MG63 (cell line): Measurements from ENCODE around the gene CDCA8. TPM values are rescaled to one million over a fixed set of nuclear protein-coding genes. Genes with fewer than 3 reads are reported as not detected.

Source experiments
- DNase-seq: peaks from one replicate; pipeline ENCODE4 v3.0.0-alpha.2; 2020
- H3K27me3 ChIP-seq: fragments of 250-450 bp; sonication (Bioruptor Pico); 2 replicates; pipeline ENCODE4 v1.5.1; 2020; ENCODE audit warnings: mild to moderate bottlenecking, moderate library complexity
- H3K36me3 ChIP-seq: fragments of 250-450 bp; sonication (Bioruptor Pico); 2 replicates; pipeline ENCODE4 v1.5.1; 2020; ENCODE audit warnings: mild to moderate bottlenecking, moderate library complexity
- H3K4me3 ChIP-seq: fragments of 250-450 bp; sonication (Bioruptor Pico); 2 replicates; pipeline ENCODE4 v1.5.1; 2020; ENCODE audit warnings: mild to moderate bottlenecking, moderate library complexity
- H3K9me3 ChIP-seq: fragments of 250-450 bp; sonication (Bioruptor Pico); 2 replicates; pipeline ENCODE4 v1.5.1; 2020; ENCODE audit warnings: mild to moderate bottlenecking, moderate library complexity
- total RNA-seq: library from RNA; depleted of rRNA; stranded (reverse); fragments of >200 nt; shearing (Covaris generic); gene quantifications from 2 replicates; pipeline ENCODE4 v1.2.3, GENCODE V29; 2014; ENCODE audit warnings: low replicate concordance; rRNA removed

The CDCA8 gene
- 6.3 and 14.2 TPM in 2 replicates for total RNA-seq

DNA sequence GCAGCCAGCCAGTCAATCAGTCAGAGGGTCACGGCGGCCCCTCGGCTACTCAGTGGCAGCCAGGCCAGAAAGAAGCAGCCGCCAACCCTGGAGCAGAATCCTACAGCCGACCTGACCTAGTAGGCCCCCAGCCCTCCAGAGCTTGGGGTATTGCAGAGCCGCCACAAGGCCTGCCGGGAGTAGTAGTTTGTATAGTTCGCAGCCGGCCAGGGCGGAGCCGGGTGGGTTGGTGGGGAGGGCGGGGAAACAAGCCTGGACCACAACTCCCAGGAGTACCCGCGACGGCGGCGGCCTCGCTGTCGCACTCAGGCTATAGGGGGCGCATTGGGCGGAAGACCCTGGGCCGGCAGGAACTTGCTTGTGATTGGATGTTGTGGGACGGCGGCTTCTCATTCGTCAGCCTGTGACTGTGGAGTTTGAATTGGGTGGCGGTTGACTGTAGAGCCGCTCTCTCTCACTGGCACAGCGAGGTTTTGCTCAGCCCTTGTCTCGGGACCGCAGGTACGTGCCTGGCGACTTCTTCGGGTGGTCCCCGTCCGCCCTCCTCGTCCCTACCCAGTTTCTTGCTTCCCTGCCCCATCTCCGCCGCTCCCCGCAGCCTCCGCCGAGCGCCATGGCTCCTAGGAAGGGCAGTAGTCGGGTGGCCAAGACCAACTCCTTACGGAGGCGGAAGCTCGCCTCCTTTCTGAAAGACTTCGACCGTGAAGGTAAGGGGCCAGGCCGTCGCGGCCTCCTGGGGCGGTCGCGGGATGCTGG lies at the start of gene CDCA8:
Gene CDCA8, plus strand, starts transcription at position 439 of the 756 bp plus-strand sequence. Its CDS starts 175 bp downstream, at position 614.
- no peaks in the 10 kb centered on the region for H3K27me3 ChIP-seq
- H3K4me3 ChIP-seq, result peak within 1 kb of the TSS; percentile 85
- DNase-seq, result peak; percentile 98
- peaks cover 55% of the 10 kb centered on the region for H3K36me3 ChIP-seq
- no peaks in the 10 kb centered on the region for H3K9me3 ChIP-seq

DNA sequence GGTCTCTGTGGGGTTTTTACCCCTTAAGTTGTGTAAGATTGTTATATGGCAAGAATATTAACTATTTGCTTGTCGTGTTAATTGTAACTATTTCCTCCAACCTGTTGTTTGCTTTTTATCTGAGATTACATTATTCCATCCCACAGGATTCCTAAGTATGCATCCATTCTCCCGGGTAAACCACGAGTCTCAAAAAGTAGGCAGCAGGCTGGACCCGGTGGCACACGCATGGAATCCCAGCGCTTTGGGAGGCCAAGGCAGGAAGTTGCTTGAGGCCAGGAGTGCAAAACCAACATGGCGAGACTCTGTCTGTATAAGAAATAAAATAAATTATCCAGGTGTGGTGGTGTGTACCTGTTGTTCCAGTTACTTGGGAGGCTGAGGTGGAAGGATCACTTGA lies 45.0 kb upstream of the CDCA8 start:
- no peak overlapping the region for H3K4me3 ChIP-seq
- DNase-seq, result no peak
- H3K36me3 ChIP-seq, result no peaks in the 10 kb centered on the region
- H3K9me3 ChIP-seq, result no peaks in the 10 kb centered on the region
- 0 out of 2 replicates have a peak, but pooled peaks cover 2% of the 10 kb centered on the region for H3K27me3 ChIP-seq

DNA sequence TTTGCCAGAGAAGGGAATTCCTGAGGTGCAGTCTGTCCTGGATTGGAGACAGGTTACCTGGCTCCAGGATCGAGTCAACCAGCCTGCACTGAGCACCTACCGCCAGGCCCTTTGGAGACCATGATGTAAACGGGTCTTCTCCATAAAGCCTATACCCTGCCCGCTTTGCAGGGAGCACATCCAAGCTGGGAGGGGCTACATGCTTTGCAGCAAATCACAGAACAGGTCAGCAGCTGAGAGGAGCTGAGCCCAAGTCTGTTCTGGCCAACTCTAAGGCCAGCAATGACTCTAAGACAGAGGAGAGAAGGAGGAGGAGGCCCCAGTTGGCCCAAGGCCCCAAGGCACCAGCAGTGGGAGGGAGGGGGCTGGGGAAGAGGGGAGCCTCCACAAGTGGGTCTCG lies 42.1 kb upstream of the CDCA8 start:
- no peak for DNase-seq
- Histone ChIP-seq H3K27me3 (no peaks in the 10 kb centered on the region), H3K9me3 (no peaks in the 10 kb centered on the region), H3K36me3 (no peaks in the 10 kb centered on the region), H3K4me3 (no peak overlapping the region)

DNA sequence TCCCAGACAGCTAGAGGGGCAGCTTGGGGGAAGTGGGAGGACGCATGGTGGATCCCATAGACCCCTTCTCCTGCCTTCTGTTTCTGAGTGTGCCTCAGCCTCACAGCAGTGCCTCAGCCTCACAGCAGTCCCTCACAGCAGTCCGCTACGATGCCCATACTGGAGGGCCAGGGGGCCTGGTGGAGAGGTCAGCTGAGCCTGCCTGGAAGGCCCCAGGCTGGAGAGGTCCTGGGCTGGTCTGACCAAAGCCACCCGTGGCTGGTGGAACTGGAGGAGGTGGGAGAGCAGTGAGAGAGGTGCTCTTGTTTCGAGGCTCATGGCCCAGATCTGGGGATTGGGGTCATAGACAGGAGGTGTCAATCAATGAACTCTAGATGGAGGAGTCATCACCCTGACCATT lies 41.6 kb upstream of the CDCA8 start:
- no peaks in the 10 kb centered on the region for H3K27me3 ChIP-seq

DNA sequence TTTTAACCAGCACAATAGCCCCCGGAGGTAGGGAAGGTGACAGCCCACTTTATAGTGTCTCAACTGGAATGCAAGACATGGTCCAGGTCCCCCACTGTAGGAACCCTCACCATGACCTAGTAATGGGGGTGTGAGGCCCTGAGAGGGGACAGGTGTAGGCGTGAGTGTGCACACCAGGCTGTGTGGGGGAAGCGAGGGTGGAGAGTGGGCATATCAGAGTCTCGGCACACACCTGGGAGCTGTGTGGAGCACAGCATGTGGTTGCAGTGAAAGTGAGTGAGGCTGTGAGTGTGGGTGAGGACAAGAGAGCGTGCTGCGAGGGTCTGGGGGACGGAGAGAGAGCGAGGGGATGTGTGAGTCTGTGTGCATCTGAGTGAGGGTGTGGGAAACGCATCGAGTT lies 40.5 kb upstream of the CDCA8 start:
- H3K27me3 ChIP-seq, result no peaks in the 10 kb centered on the region
- H3K36me3 ChIP-seq, result no peaks in the 10 kb centered on the region
- no peaks in the 10 kb centered on the region for H3K9me3 ChIP-seq
- H3K4me3 ChIP-seq, result no peak overlapping the region
- DNase-seq, result no peak

More for the DNA sequence above, 41.6 kb upstream of the CDCA8 start:
- no peak for DNase-seq
- Histone ChIP-seq H3K36me3 (no peaks in the 10 kb centered on the region), H3K4me3 (no peak overlapping the region), H3K9me3 (no peaks in the 10 kb centered on the region)

DNA sequence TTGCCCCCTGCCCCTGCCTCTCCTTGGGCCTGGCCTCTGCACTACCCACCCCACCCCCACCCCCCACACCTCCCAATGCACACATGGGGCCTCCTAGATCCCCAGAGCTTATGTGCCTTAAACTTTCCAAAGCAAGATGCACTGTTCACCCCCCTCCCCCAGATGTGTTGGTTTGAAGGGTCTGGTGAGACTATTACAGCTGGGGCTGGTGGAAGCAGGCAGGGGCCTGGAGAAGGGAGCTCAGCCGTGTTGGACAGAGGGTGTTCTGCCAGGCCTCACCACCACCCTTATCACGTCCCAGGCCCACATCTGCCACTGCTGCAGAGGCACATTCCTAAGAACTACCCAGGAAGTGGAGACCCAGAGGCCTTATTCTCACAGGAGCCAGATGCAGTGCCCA lies 39.3 kb upstream of the CDCA8 start:
- no peaks in the 10 kb centered on the region for H3K9me3 ChIP-seq
- no peaks in the 10 kb centered on the region for H3K36me3 ChIP-seq
- no peak for DNase-seq
- H3K27me3 ChIP-seq, result no peaks in the 10 kb centered on the region
- no peak overlapping the region for H3K4me3 ChIP-seq

DNA sequence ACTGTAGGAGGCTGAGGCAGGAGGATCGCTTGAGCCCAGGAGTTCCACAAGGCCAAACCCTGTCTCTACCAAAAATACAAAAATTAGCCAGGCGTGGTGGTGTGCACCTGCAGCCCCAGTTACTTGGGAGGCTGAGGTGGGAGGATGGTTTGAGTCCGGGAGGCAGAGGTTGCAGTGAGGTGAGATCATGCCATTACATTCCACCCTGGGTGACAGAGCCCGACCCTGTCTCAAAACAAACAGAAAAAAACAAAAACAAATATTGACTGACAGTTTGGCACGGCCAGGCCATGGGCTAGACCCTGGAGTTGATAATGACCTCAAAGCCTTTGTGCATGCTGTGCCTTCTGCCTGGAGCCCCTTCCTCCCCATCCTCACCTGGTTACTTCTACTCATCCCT lies 38.4 kb upstream of the CDCA8 start:
- no peak for DNase-seq
- no peaks in the 10 kb centered on the region for H3K9me3 ChIP-seq
- no peaks in the 10 kb centered on the region for H3K27me3 ChIP-seq

DNA sequence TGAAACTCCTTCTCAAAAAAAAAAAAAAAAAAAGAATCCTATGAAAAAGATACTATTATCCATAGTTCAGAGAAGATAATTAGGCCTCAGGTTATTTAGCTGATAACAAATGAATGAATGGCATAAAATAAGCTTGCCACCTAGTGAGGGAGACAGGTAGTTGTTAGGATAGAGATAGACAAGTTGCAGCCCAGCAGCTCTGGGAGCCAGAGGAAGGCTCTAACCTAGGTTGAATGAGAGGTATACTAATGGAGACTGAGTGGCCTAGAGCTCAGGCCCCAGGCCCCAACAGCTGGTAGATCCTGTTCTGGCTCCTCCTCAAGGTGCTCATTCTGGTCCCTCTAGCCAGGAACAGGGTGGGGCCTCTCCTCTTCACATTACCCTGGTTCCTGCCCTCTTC lies 37.0 kb upstream of the CDCA8 start:
- no peaks in the 10 kb centered on the region for H3K9me3 ChIP-seq
- no peaks in the 10 kb centered on the region for H3K27me3 ChIP-seq
- no peak overlapping the region for H3K4me3 ChIP-seq
- no peaks in the 10 kb centered on the region for H3K36me3 ChIP-seq
- no peak for DNase-seq

More for the DNA sequence above, 38.4 kb upstream of the CDCA8 start:
- Histone ChIP-seq H3K4me3 (no peak overlapping the region), H3K36me3 (no peaks in the 10 kb centered on the region)

DNA sequence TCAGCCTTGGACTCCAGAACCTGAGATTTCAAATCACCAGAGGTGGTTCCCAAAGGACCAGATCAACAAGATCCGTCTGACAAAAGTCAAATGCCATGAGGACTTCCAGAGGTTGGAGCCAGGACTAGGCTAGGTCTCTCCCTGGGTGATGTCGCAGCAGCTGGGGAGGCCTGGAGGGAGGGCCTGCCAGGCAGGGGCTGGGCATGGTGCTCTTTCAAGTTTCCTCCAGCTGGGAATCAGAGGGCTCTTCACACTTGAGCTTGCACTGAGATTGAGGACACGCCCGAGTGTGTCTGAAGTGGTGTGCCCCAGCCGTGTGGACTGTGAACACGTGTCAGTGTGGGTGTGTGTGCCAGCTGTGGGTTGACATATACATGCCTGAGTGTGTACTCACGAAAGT lies 36.3 kb upstream of the CDCA8 start:
- no peaks in the 10 kb centered on the region for H3K27me3 ChIP-seq
- no peaks in the 10 kb centered on the region for H3K36me3 ChIP-seq
- no peak overlapping the region for H3K4me3 ChIP-seq
- no peaks in the 10 kb centered on the region for H3K9me3 ChIP-seq
- DNase-seq, result no peak

DNA sequence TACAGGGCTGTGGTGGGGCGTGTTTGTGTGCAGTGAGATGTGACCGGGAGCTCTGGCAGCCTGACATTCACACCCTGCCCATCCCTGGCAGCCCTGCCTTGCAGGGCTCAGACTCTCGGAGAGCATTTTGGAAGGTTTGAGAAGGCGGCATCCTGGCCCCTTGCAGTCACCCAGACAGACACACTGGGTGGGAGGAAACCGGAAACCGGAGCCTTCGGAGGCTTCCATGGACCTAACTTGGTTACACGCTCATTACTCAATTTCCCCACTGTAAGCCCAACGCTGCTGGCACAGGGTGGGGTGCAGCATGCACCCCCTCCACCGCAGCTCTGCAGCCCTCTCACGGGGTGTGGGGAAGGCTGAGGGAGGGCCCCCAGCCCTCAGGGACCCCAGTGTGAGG lies 35.4 kb upstream of the CDCA8 start:
- DNase-seq, result no peak
- Histone ChIP-seq H3K36me3 (no peaks in the 10 kb centered on the region), H3K9me3 (no peaks in the 10 kb centered on the region), H3K4me3 (no peak overlapping the region), H3K27me3 (no peaks in the 10 kb centered on the region)

DNA sequence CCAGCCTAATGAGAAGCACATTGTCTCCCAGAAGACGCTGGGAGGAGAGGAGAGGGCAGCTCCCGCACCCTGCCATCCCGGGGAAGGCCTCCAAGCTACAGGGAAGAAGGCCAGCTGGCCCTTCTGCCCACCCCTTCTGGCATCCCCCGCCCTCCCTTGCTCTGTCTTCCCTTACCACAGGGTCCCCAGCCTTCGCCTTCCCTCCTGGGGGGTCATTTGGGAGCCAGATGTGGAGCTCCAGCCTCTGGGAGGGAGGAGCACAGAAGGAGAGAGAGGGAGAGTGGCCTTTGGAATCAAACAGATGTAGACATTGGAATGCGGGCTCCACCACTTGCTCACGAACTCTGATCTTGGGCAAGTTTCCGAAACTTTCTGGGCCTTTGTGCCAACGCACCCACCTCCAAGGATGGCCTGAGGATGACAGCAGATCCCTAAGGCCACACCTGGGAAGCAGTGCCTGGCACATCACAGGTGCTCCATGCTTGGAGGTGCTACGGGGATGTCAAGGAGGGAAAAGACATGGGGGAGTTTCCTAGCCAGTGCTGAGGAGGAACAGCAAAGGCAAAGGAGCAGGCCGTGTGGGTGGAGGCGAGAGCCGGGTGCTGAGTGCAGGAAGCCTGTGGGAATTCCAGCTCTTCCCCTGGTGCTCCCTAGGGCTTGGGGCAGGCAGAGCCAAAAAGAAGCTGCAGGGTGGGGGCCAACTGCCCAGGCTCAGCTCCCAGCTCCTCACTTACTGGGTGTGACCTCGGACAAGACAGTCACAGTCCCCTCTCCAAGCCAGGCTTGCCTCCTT lies 34.5 kb upstream of the CDCA8 start:
- no peaks in the 10 kb centered on the region for H3K27me3 ChIP-seq

DNA sequence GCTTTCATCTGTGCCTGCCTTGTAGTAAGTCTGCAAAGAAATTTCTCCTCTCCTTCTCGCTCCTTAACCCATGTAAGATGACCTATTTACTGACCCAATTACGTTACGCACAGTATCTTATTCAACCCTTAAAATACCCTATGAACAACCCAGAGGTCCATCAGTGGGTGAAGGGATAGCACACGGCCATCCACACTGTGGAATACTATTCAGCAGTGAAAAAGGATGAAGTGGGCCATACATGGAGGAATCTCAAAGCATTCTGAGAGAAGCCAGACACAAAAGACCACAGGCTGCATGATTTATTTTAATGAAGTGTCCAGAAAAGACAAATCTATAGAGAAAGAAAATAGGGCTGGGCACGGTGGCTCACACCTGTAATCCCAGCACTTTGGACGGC lies 33.8 kb upstream of the CDCA8 start:
- Histone ChIP-seq H3K4me3 (no peak overlapping the region), H3K36me3 (no peaks in the 10 kb centered on the region), H3K9me3 (no peaks in the 10 kb centered on the region), H3K27me3 (no peaks in the 10 kb centered on the region)
- no peak for DNase-seq

More for the DNA sequence above, 34.5 kb upstream of the CDCA8 start:
- no peaks in the 10 kb centered on the region for H3K36me3 ChIP-seq
- no peak overlapping the region for H3K4me3 ChIP-seq
- no peak for DNase-seq
- H3K9me3 ChIP-seq, result no peaks in the 10 kb centered on the region

DNA sequence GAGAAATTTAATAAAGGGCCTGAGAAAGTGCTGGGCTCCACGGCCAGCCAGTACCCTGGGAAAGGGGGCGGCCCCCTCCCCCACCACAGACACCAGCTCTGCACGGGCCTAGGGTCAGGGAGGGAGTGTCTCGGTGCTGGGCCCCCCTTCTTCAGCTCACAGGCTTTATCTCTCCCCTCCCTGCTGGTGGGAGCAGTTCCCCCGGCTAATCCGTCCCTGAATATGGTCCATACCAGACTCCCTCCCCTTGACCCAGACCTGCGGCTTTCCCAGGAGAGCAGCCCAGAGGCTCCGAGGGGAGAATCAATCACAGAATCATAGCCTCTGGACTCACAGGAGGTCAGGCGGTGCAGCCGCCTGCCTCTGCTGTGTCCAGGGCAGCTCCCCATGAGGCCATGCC lies 31.7 kb upstream of the CDCA8 start:
- DNase-seq, result no peak
- Histone ChIP-seq H3K4me3 (no peak overlapping the region), H3K36me3 (no peaks in the 10 kb centered on the region), H3K27me3 (no peaks in the 10 kb centered on the region), H3K9me3 (no peaks in the 10 kb centered on the region)

DNA sequence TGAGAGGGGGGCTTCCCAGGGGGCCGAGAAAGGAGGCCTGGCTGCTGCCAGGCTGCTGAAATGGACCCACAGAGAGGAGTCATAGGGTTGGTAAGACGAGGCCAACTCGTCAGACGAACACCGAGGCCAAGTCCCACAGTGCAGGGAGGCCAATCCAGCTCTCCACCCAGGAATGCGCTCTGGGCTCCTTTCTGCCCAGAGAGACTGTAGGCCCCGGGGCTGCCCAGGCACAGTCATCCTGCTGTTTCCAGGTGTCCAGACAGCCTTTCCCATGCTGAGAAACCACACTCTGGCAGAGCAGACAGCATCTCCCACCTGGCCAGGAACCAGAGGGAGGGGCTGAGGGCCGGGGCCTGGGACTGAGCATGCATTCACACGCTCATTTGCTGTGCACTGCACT lies 30.9 kb upstream of the CDCA8 start:
- Histone ChIP-seq H3K9me3 (no peaks in the 10 kb centered on the region), H3K36me3 (no peaks in the 10 kb centered on the region), H3K27me3 (no peaks in the 10 kb centered on the region), H3K4me3 (no peak overlapping the region)
- peak; percentile 45 for DNase-seq

DNA sequence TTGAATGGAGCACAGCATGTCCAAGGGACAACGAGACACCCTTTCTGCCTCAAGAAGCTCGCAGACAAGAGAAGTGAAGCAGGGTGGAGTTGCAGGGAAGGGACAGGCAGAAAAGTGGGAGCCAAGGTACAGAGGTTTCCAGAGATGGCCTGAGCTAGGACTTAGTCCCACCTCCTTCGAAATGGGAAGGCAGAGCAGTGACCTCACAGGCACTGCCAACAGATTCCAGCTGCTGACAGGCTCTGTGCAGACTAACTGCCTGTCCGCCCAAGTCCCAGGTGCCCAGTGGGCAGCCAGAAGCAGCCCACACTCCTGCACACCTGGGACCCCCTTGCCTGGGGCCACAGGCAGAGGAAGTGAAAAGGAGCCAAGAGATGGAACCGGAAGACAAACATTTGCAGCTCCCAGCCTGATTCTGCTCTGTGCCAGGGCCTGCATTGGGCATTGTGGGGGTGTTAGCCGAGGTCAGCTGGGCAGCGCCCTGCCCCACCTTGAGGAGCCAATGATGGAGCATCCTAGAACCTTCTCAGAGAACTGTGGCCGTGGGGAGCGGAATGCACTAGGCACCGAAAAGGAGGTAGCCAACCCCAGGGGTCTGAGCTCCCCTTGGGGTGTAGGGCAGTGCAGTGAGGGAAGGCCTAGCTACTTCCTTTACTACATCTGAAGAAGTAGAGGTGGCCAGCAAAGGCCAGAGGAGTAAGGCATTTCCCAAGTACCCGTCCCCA lies 30.1 kb upstream of the CDCA8 start:
- no peaks in the 10 kb centered on the region for H3K9me3 ChIP-seq
- no peaks in the 10 kb centered on the region for H3K36me3 ChIP-seq
- no peak overlapping the region for H3K4me3 ChIP-seq
- no peak for DNase-seq
- H3K27me3 ChIP-seq, result no peaks in the 10 kb centered on the region

DNA sequence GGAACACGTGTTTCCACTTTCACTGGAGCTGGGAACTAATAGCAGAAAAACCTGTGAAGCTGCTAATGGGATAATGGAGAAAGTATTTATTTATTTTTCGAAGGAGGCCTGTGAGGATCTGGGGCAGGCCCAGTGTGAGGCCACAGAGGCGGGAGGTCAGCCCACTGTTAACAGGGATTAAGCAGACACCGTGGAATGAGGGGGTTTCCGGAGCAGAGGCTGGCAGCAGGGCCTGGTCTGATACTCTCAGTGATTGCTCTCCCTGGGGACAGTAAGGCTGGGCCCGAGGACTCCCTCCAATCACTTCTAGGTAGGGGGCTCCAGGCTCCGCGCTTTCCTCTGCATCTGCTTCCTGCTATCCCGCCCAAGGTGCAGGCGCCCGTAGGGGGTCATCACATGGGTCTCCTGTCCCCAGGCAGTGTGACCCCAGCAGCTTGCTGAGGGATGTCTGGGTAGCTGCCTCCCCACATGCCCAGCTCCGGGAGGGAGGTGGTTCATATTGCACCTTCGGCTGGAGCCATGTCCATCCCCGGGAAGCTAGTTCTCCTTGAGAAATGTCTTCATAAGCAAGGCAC lies 28.8 kb upstream of the CDCA8 start:
- H3K4me3 ChIP-seq, result no peak overlapping the region
- no peaks in the 10 kb centered on the region for H3K9me3 ChIP-seq
- no peak for DNase-seq
- no peaks in the 10 kb centered on the region for H3K36me3 ChIP-seq
- H3K27me3 ChIP-seq, result no peaks in the 10 kb centered on the region
